Stimulated activated memory B cell treated with anti-CD40 and anti-IgM and Interleukin-4, amounts not matched to agents 10 μg/mL and 1 μg/mL and 100 μg/mL, for 72 hours (primary cell): ENCODE data around the gene AKR1C2.
"Not testable (repeated sequence)": the region's sequence is repeated elsewhere in the genome, so short reads cannot be mapped to it uniquely, and the experiment has no call there.

Experiments used
- ATAC-seq: fragments of 150-1000 bp; cut with Tn5 transposase; 2 replicates; pipeline ENCODE4 v1.10.0; 2021
- H3K27ac Mint-ChIP-seq: one replicate; pipeline ENCODE4 v1.8.0; 2022; ENCODE audit warnings: mild to moderate bottlenecking, mixed read lengths
- H3K27me3 Mint-ChIP-seq: one replicate; pipeline ENCODE4 v1.8.0; 2022; ENCODE audit warnings: mixed read lengths
- H3K36me3 Mint-ChIP-seq: one replicate; pipeline ENCODE4 v1.8.0; 2022; ENCODE audit warnings: mixed read lengths
- H3K4me1 Mint-ChIP-seq: one replicate; pipeline ENCODE4 v1.8.0; 2022; ENCODE audit warnings: mixed read lengths
- H3K4me3 Mint-ChIP-seq: one replicate; pipeline ENCODE4 v1.8.0; 2022; ENCODE audit warnings: mild to moderate bottlenecking, moderate library complexity, mixed read lengths
- H3K9me3 Mint-ChIP-seq: one replicate; pipeline ENCODE4 v1.8.0; 2022; ENCODE audit warnings: mixed read lengths

AKR1C2 gene

GRCh38 chr10:4962308-4962707 lies 41.3 kb downstream of the AKR1C2 start:
- H3K4me3 Mint-ChIP-seq, H3K9me3 Mint-ChIP-seq, H3K27ac Mint-ChIP-seq, H3K36me3 Mint-ChIP-seq, H3K4me1 Mint-ChIP-seq, H3K27me3 Mint-ChIP-seq, ATAC-seq: not testable (repeated sequence)

GRCh38 chr10:4961558-4961957 lies 42.1 kb downstream of the AKR1C2 start:
- not testable (repeated sequence) for H3K27ac Mint-ChIP-seq, H3K4me1 Mint-ChIP-seq, ATAC-seq, H3K9me3 Mint-ChIP-seq, H3K27me3 Mint-ChIP-seq, H3K36me3 Mint-ChIP-seq, H3K4me3 Mint-ChIP-seq

- H3K9me3 Mint-ChIP-seq, H3K36me3 Mint-ChIP-seq: not testable (repeated sequence)
These were observed 46.6 kb downstream of the AKR1C2 start for GRCh38 chr10:4956955-4957645.

GRCh38 chr10:4956088-4956487 lies 47.6 kb downstream of the AKR1C2 start:
- H3K4me1 Mint-ChIP-seq, H3K9me3 Mint-ChIP-seq, ATAC-seq, H3K27ac Mint-ChIP-seq, H3K27me3 Mint-ChIP-seq, H3K36me3 Mint-ChIP-seq, H3K4me3 Mint-ChIP-seq: not testable (repeated sequence)

More at GRCh38 chr10:4956955-4957645, 46.6 kb downstream of the AKR1C2 start:
- H3K27ac Mint-ChIP-seq, H3K27me3 Mint-ChIP-seq, H3K4me1 Mint-ChIP-seq, ATAC-seq, H3K4me3 Mint-ChIP-seq: not testable (repeated sequence)

GRCh38 chr10:4953405-4953804 lies 50.3 kb downstream of the AKR1C2 start:
- no peak for ATAC-seq
- Mint-ChIP-seq H3K4me1 (no peaks in the 10 kb centered on the region), H3K4me3 (no peak overlapping the region), H3K9me3 (no peaks in the 10 kb centered on the region), H3K27ac (no peak overlapping the region), H3K27me3 (no peaks in the 10 kb centered on the region), H3K36me3 (no peaks in the 10 kb centered on the region)

- H3K27me3 Mint-ChIP-seq, ATAC-seq, H3K4me3 Mint-ChIP-seq, H3K4me1 Mint-ChIP-seq, H3K27ac Mint-ChIP-seq, H3K9me3 Mint-ChIP-seq, H3K36me3 Mint-ChIP-seq: not testable (repeated sequence)
These were observed 52.0 kb downstream of the AKR1C2 start for GRCh38 chr10:4951512-4952162.

GRCh38 chr10:4947635-4948596 lies 55.7 kb downstream of the AKR1C2 start:
- Mint-ChIP-seq H3K4me3 (no peak overlapping the region), H3K27ac (no peak overlapping the region), H3K9me3 (no peaks in the 10 kb centered on the region), H3K4me1 (no peaks in the 10 kb centered on the region), H3K36me3 (no peaks in the 10 kb centered on the region), H3K27me3 (no peaks in the 10 kb centered on the region)
- ATAC-seq, result no peak

GRCh38 chr10:4947039-4947634 lies 56.5 kb downstream of the AKR1C2 start:
- H3K27me3 Mint-ChIP-seq, result no peaks in the 10 kb centered on the region
- no peak for ATAC-seq
- no peaks in the 10 kb centered on the region for H3K9me3 Mint-ChIP-seq

GRCh38 chr10:4945766-4946717 lies 57.6 kb downstream of the AKR1C2 start:
- Mint-ChIP-seq H3K4me1 (no peaks in the 10 kb centered on the region), H3K27me3 (no peaks in the 10 kb centered on the region), H3K9me3 (no peaks in the 10 kb centered on the region), H3K27ac (no peak overlapping the region), H3K4me3 (no peak overlapping the region), H3K36me3 (no peaks in the 10 kb centered on the region)
- ATAC-seq, result no peak

More at GRCh38 chr10:4947039-4947634, 56.5 kb downstream of the AKR1C2 start:
- Mint-ChIP-seq H3K4me1 (no peaks in the 10 kb centered on the region), H3K4me3 (no peak overlapping the region), H3K36me3 (no peaks in the 10 kb centered on the region), H3K27ac (no peak overlapping the region)

GRCh38 chr10:4944841-4945240 lies 58.8 kb downstream of the AKR1C2 start:
- ATAC-seq, result no peak
- H3K4me3 Mint-ChIP-seq, result no peak overlapping the region
- H3K9me3 Mint-ChIP-seq, result no peaks in the 10 kb centered on the region
- H3K27ac Mint-ChIP-seq, result no peak overlapping the region
- H3K36me3 Mint-ChIP-seq, result no peaks in the 10 kb centered on the region
- no peaks in the 10 kb centered on the region for H3K27me3 Mint-ChIP-seq
- H3K4me1 Mint-ChIP-seq, result no peaks in the 10 kb centered on the region

- Mint-ChIP-seq H3K27ac (no peak overlapping the region), H3K36me3 (no peaks in the 10 kb centered on the region), H3K9me3 (no peaks in the 10 kb centered on the region), H3K4me1 (no peaks in the 10 kb centered on the region), H3K4me3 (no peak overlapping the region), H3K27me3 (peaks cover 3% of the 10 kb centered on the region)
- no peak for ATAC-seq
These were observed 59.8 kb downstream of the AKR1C2 start for GRCh38 chr10:4943821-4944220.

GRCh38 chr10:4943416-4943815 lies 60.2 kb downstream of the AKR1C2 start:
- ATAC-seq, H3K4me1 Mint-ChIP-seq, H3K4me3 Mint-ChIP-seq, H3K27me3 Mint-ChIP-seq, H3K36me3 Mint-ChIP-seq, H3K9me3 Mint-ChIP-seq, H3K27ac Mint-ChIP-seq: not testable (repeated sequence)

GRCh38 chr10:4942931-4943330 lies 60.7 kb downstream of the AKR1C2 start:
- not testable (repeated sequence) for H3K4me3 Mint-ChIP-seq, H3K9me3 Mint-ChIP-seq, H3K27ac Mint-ChIP-seq, H3K36me3 Mint-ChIP-seq, ATAC-seq, H3K4me1 Mint-ChIP-seq
- H3K27me3 Mint-ChIP-seq, result peaks cover 12% of the 10 kb centered on the region

GRCh38 chr10:4941540-4942330 lies 61.9 kb downstream of the AKR1C2 start:
- no peak for ATAC-seq
- Mint-ChIP-seq H3K9me3 (no peaks in the 10 kb centered on the region), H3K4me1 (no peaks in the 10 kb centered on the region), H3K36me3 (no peaks in the 10 kb centered on the region), H3K27ac (no peak overlapping the region), H3K4me3 (no peak overlapping the region), H3K27me3 (peaks cover 14% of the 10 kb centered on the region)
